HEK293 (cell line): ENCODE results near the gene MXD4.

Source experiments
- CTCF ChIA-PET: fragments of 350-600 bp; formaldehyde crosslinking; extraction: SDS; loops from one replicate; lab custom pipeline; 2021; ENCODE audit warnings: antibody characterized with exemption; lab: Yijun Ruan, JAX
- POLR2A ChIA-PET: fragments of 300-600 bp; formaldehyde crosslinking; extraction: SDS; loops from one replicate; lab custom pipeline; 2020; ENCODE audit warnings: antibody characterized with exemption, inconsistent platforms; lab: Yijun Ruan, JAX
- H3K27ac ChIP-seq: fragments of 200-500 bp; sonication (Bioruptor generic); 2 replicates; pipeline ENCODE4 v1.5.1; 2014; ENCODE audit warnings: low read depth, low read length, control low read depth, inconsistent platforms; ENCODE audit errors: extremely low read depth
- H3K36me3 ChIP-seq, 2 experiments: fragments of 200-500 bp in 1 of 2; sonication (Bioruptor generic) in 1 of 2; 1 replicate in 1 of 2; 2 replicates in 1 of 2; pipeline ENCODE4 v1.5.1; 2014 to 2017; ENCODE audit warnings: inconsistent platforms in 2 of 2, low read length in 2 of 2; ENCODE audit not compliant: control insufficient read depth in 2 of 2, insufficient read depth in 1 of 2
- H3K4me1 ChIP-seq: fragments of 200-500 bp; sonication (Bioruptor generic); 2 replicates; pipeline ENCODE4 v1.5.1; 2014; ENCODE audit warnings: mild to moderate bottlenecking, low read length, inconsistent platforms; ENCODE audit not compliant: control insufficient read depth, insufficient read depth
- H3K4me3 ChIP-seq: 2 replicates; pipeline ENCODE4 v1.5.1; 2011; ENCODE audit warnings: low read depth, mild to moderate bottlenecking, control low read depth, low read length, moderate library complexity
- H3K9me3 ChIP-seq: fragments of 200-500 bp; sonication (Bioruptor generic); 2 replicates; pipeline ENCODE4 v1.5.1; 2014; ENCODE audit warnings: low read depth, low read length, inconsistent platforms; ENCODE audit not compliant: control insufficient read depth, insufficient read depth
- BCL11B ChIP-seq: fragments of 450-650 bp; formaldehyde crosslinking; IDR thresholded peaks from 2 replicates; pipeline ENCODE4 v1.5.1; 2016; ENCODE audit warnings: low read depth, missing biosample characterization, missing genetic modification characterization
- EGR2 ChIP-seq: fragments of 450-650 bp; formaldehyde crosslinking; IDR thresholded peaks from 2 replicates; pipeline ENCODE4 v1.5.1; 2016; ENCODE audit warnings: low read depth, missing biosample characterization, missing genetic modification characterization
- ELK4 ChIP-seq: IDR thresholded peaks from 2 replicates; pipeline ENCODE4 v1.6.1; 2011; ENCODE audit warnings: mild to moderate bottlenecking, low read depth, low read length, borderline replicate concordance
- GLI4 ChIP-seq: fragments of 450-650 bp; formaldehyde crosslinking; IDR thresholded peaks from 2 replicates; pipeline ENCODE4 v1.5.1; 2016; ENCODE audit warnings: missing biosample characterization, missing genetic modification characterization
- GLIS1 ChIP-seq: fragments of 450-650 bp; formaldehyde crosslinking; IDR thresholded peaks from 2 replicates; pipeline ENCODE4 v1.5.1; 2016; ENCODE audit warnings: missing biosample characterization, missing genetic modification characterization
- HOXC10 ChIP-seq: sonication (generic); formaldehyde crosslinking; IDR thresholded peaks from 2 replicates; pipeline ENCODE4 v1.8.1; 2023; ENCODE audit warnings: mild to moderate bottlenecking, missing genetic modification reagents
- KLF7 ChIP-seq: fragments of 450-650 bp; formaldehyde crosslinking; IDR thresholded peaks from 2 replicates; pipeline ENCODE4 v1.5.1; 2016; ENCODE audit warnings: missing biosample characterization, missing genetic modification characterization, borderline replicate concordance
- KLF9 ChIP-seq: fragments of 450-650 bp; formaldehyde crosslinking; IDR thresholded peaks from 2 replicates; pipeline ENCODE4 v1.5.1; 2016; ENCODE audit warnings: missing biosample characterization, missing genetic modification characterization, low read depth
- SCRT1 ChIP-seq: fragments of 450-650 bp; formaldehyde crosslinking; IDR thresholded peaks from 2 replicates; pipeline ENCODE4 v1.5.1; 2016; ENCODE audit warnings: missing biosample characterization, missing genetic modification characterization, borderline replicate concordance
- ZBTB49 ChIP-seq: fragments of 450-650 bp; formaldehyde crosslinking; IDR thresholded peaks from 2 replicates; pipeline ENCODE4 v1.5.1; 2016; ENCODE audit warnings: missing biosample characterization, missing genetic modification characterization, low read depth
- ZFHX2 ChIP-seq: fragments of 450-650 bp; formaldehyde crosslinking; conservative IDR thresholded peaks from 2 replicates; pipeline ENCODE4 v1.5.1; 2016; ENCODE audit warnings: missing biosample characterization, missing genetic modification characterization
- ZNF10 ChIP-seq: fragments of 450-650 bp; formaldehyde crosslinking; IDR thresholded peaks from 2 replicates; pipeline ENCODE4 v1.5.1; 2017; ENCODE audit warnings: missing biosample characterization, missing genetic modification characterization
- ZNF132 ChIP-seq: fragments of 450-650 bp; formaldehyde crosslinking; IDR thresholded peaks from 2 replicates; pipeline ENCODE4 v1.5.1; 2017; ENCODE audit warnings: missing biosample characterization, missing genetic modification characterization, borderline replicate concordance
- ZNF140 ChIP-seq: fragments of 450-650 bp; formaldehyde crosslinking; IDR thresholded peaks from 2 replicates; pipeline ENCODE4 v1.5.1; 2016; ENCODE audit warnings: missing biosample characterization, missing genetic modification characterization
- ZNF184 ChIP-seq: fragments of 450-650 bp; IDR thresholded peaks from 2 replicates; pipeline ENCODE4 v1.5.1; 2018; ENCODE audit warnings: missing biosample characterization, mild to moderate bottlenecking, missing genetic modification characterization
- ZNF292 ChIP-seq: fragments of 450-650 bp; formaldehyde crosslinking; IDR thresholded peaks from 2 replicates; pipeline ENCODE4 v1.5.1; 2016; ENCODE audit warnings: low read depth, missing biosample characterization, missing genetic modification characterization, borderline replicate concordance
- ZNF362 ChIP-seq: fragments of 450-650 bp; formaldehyde crosslinking; IDR thresholded peaks from 2 replicates; pipeline ENCODE4 v1.5.1; 2016; ENCODE audit warnings: missing biosample characterization, missing genetic modification characterization
- ZNF391 ChIP-seq: fragments of 450-650 bp; formaldehyde crosslinking; IDR thresholded peaks from 2 replicates; pipeline ENCODE4 v1.5.1; 2016; ENCODE audit warnings: low read depth, missing biosample characterization, missing genetic modification characterization, borderline replicate concordance
- ZNF394 ChIP-seq: fragments of 450-650 bp; formaldehyde crosslinking; IDR thresholded peaks from 2 replicates; pipeline ENCODE4 v1.5.1; 2016; ENCODE audit warnings: missing biosample characterization, missing genetic modification characterization, mild to moderate bottlenecking, moderate library complexity, borderline replicate concordance
- ZNF48 ChIP-seq: fragments of 450-650 bp; formaldehyde crosslinking; IDR thresholded peaks from 2 replicates; pipeline ENCODE4 v1.5.1; 2016; ENCODE audit warnings: missing biosample characterization, missing genetic modification characterization
- ZNF624 ChIP-seq: fragments of 450-650 bp; formaldehyde crosslinking; IDR thresholded peaks from 2 replicates; pipeline ENCODE4 v1.5.1; 2017; ENCODE audit warnings: missing biosample characterization, missing genetic modification characterization
- ZNF629 ChIP-seq: fragments of 450-650 bp; formaldehyde crosslinking; IDR thresholded peaks from 2 replicates; pipeline ENCODE4 v1.5.1; 2017; ENCODE audit warnings: missing biosample characterization, missing genetic modification characterization
- ZNF701 ChIP-seq: fragments of 450-650 bp; formaldehyde crosslinking; IDR thresholded peaks from 2 replicates; pipeline ENCODE4 v1.5.1; 2016; ENCODE audit warnings: missing biosample characterization, missing genetic modification characterization
- ZNF777 ChIP-seq: fragments of 450-650 bp; formaldehyde crosslinking; IDR thresholded peaks from 2 replicates; pipeline ENCODE4 v1.5.1; 2017; ENCODE audit warnings: missing biosample characterization, missing genetic modification characterization, borderline replicate concordance
- ZSCAN18 ChIP-seq: fragments of 450-650 bp; formaldehyde crosslinking; IDR thresholded peaks from 2 replicates; pipeline ENCODE4 v1.5.1; 2016; ENCODE audit warnings: missing biosample characterization, missing genetic modification characterization
- TF ChIP-seq, protein P1 (sequence below): fragments of 450-650 bp; formaldehyde crosslinking; IDR thresholded peaks from 2 replicates; pipeline ENCODE4 v1.5.1; 2017; ENCODE audit warnings: missing biosample characterization, mild to moderate bottlenecking, missing genetic modification characterization, moderate library complexity

MXD4 gene

DNA sequence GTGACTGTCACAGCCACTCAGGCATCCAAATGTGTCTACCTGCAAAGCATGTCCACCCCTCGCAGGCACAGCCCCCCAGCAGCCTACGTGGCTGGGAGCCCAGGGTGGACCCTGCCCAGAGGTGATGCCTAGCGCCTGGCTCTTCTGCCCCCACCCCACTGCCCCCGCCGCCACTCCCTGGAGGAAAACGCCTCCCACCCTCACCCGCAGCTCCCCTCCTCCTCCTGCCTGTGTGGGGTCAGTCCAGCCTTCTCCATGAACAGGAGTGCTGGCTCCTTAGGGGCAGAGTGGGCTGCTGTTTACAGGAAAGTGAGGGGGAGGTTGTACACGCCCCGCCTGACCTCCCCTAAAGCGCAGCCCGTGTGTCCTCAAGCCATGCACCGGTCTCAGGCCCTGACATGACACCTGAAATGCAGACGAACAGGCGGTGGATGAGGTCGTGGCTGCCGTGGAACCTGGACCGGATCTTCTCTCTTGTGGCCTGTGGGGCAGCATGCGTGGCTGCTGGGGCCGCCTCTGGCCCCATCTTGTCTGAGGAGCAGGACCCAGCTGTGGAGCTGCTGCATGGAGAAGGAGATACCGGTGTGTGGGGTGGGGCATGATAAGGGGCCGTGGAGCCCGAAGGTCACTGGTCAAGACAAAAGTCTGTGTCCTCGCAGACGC, 11.9 kb upstream of the MXD4 start:
- ChIA-PET CTCF (no interaction called here), POLR2A (no interaction called here)
- no peak overlapping the region for H3K27ac ChIP-seq
- no peak overlapping the region for H3K4me3 ChIP-seq
- no peaks in the 10 kb centered on the region for H3K9me3 ChIP-seq
- no peaks in the 10 kb centered on the region for H3K36me3 ChIP-seq
- TF ChIP-seq ZNF624 (tag by site-specific recombination) (no peak), ZNF394 (no peak), ZNF184 (tag by site-specific recombination) (no peak), ZNF391 (tag by site-specific recombination) (no peak), ZNF140 (tag by site-specific recombination) (no peak), ELK4 (no peak), ZNF132 (tag by site-specific recombination) (no peak), ZFHX2 (tag by site-specific recombination) (peak; percentile 34; the same call in 1 of the 2 replicates), HOXC10 (CRISPR knock-in tag) (no peak), GLI4 (tag by site-specific recombination) (no peak), ZNF777 (tag by site-specific recombination) (no peak), EGR2 (peak; percentile 48; the same call in 1 of the 2 replicates)
- H3K4me1 ChIP-seq, result no peaks in the 10 kb centered on the region

DNA sequence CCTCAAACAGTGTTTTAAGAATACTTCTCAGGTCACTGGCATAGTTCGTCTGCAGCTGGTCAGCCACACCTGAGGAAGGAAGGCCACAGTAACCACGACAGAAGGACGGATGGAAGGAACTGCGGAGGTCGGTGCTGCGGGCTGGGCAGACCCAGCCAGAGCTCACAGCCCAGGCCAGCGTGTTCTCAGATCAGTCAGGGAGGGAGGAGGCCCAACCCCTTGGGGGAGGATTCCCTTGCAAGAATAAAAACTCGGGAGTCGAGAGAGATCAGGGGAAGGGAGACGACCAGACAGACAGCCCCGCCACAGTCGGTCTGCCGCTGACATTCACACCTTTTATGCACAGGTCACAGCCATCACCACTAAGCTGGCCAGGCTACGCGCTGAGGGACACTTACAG, 11.3 kb upstream of the MXD4 start:
- no peak overlapping the region for H3K27ac ChIP-seq
- CTCF ChIA-PET, result no interaction called here
- H3K4me3 ChIP-seq, result no peak overlapping the region
- no peaks in the 10 kb centered on the region for H3K4me1 ChIP-seq
- no peaks in the 10 kb centered on the region for H3K9me3 ChIP-seq
- H3K36me3 ChIP-seq, result no peaks in the 10 kb centered on the region
- POLR2A ChIA-PET, result no interaction called here
- TF ChIP-seq ZBTB49 (tag by site-specific recombination) (no peak), SCRT1 (tag by site-specific recombination) (no peak), KLF9 (tag by site-specific recombination) (no peak)

DNA sequence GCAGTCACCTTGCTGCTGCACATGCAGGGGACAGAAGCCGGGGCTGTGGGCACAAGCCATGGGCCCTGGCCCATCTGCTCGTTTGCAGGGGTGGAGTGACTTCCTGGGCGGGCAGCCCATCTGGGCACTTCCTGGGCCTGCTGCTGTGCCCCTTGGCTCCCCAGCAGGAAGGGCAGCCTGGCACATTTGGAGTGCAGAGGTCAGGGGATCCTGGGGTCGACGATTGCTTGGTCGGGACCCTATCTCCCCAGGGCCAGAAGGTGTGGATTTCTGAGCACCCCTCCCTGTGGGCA, 10.9 kb upstream of the MXD4 start:
- H3K9me3 ChIP-seq, result no peaks in the 10 kb centered on the region
- POLR2A ChIA-PET, result no interaction called here
- H3K27ac ChIP-seq, result no peak overlapping the region
- H3K4me1 ChIP-seq, result no peaks in the 10 kb centered on the region
- CTCF ChIA-PET, result no interaction called here
- H3K36me3 ChIP-seq, result no peaks in the 10 kb centered on the region
- no peak overlapping the region for H3K4me3 ChIP-seq
- TF ChIP-seq ZNF701 (no peak), ZNF184 (tag by site-specific recombination) (no peak), KLF7 (tag by site-specific recombination) (no peak), BCL11B (tag by site-specific recombination) (no peak), GLIS1 (tag by site-specific recombination) (no peak), ZNF10 (tag by site-specific recombination) (no peak), ZNF48 (no peak), ZNF362 (no peak), ZNF629 (tag by site-specific recombination) (no peak), ZSCAN18 (tag by site-specific recombination) (no peak), ZNF292 (tag by site-specific recombination) (no peak)
- TF ChIP-seq, protein P1, sequence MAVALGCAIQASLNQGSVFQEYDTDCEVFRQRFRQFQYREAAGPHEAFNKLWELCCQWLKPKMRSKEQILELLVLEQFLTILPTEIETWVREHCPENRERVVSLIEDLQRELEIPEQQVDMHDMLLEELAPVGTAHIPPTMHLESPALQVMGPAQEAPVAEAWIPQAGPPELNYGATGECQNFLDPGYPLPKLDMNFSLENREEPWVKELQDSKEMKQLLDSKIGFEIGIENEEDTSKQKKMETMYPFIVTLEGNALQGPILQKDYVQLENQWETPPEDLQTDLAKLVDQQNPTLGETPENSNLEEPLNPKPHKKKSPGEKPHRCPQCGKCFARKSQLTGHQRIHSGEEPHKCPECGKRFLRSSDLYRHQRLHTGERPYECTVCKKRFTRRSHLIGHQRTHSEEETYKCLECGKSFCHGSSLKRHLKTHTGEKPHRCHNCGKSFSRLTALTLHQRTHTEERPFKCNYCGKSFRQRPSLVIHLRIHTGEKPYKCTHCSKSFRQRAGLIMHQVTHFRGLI (tag by site-specific recombination), result no peak
